ENCODE measurements around the gene FAF1.

Gene FAF1

GRCh38 chr1:50458507-50458906 lies 501.6 kb downstream of the FAF1 start:
- DNase-seq: peak; percentile 38

GRCh38 chr1:50454911-50455310 lies 505.2 kb downstream of the FAF1 start:
- DNase-seq: no peak

GRCh38 chr1:50453266-50453665 lies 506.8 kb downstream of the FAF1 start:
- DNase-seq: no peak

GRCh38 chr1:50452700-50453099 lies 507.4 kb downstream of the FAF1 start:
- DNase-seq: no peak

- no peak for DNase-seq
These were observed 509.0 kb downstream of the FAF1 start for GRCh38 chr1:50450861-50451653.

GRCh38 chr1:50447961-50448360 lies 512.1 kb downstream of the FAF1 start:
- no peak for DNase-seq

GRCh38 chr1:50441183-50441582 lies 518.9 kb downstream of the FAF1 start:
- DNase-seq: no peak

- no peak for DNase-seq
These were observed 521.1 kb downstream of the FAF1 start for GRCh38 chr1:50438945-50439344.

- DNase-seq: no peak
These were observed 523.6 kb downstream of the FAF1 start for GRCh38 chr1:50436489-50436888.

- no peak for DNase-seq
These were observed 530.1 kb downstream of the FAF1 start for GRCh38 chr1:50430010-50430405.

- DNase-seq: no peak
These were observed 532.0 kb downstream of the FAF1 start for GRCh38 chr1:50427818-50428779.

- DNase-seq: no peak
These were observed 532.8 kb downstream of the FAF1 start for GRCh38 chr1:50427086-50427817.

GRCh38 chr1:50426702-50427085 lies 533.4 kb downstream of the FAF1 start:
- DNase-seq: no peak

GRCh38 chr1:50426108-50426700 lies 533.9 kb downstream of the FAF1 start:
- no peak for DNase-seq

GRCh38 chr1:50425376-50426107 lies 534.5 kb downstream of the FAF1 start:
- no peak for DNase-seq

- DNase-seq: no peak
These were observed 535.1 kb downstream of the FAF1 start for GRCh38 chr1:50424884-50425375.

- no peak for DNase-seq
These were observed 535.8 kb downstream of the FAF1 start for GRCh38 chr1:50424045-50424883.

GRCh38 chr1:50423670-50424000 lies 536.4 kb downstream of the FAF1 start:
- DNase-seq: no peak

- no peak for DNase-seq
These were observed 537.0 kb downstream of the FAF1 start, which contains the start of gene DMRTA2 for GRCh38 chr1:50422946-50423669. Gene DMRTA2, minus strand, starts transcription at chr1:50423443. Its CDS starts 1,907 bp downstream, at chr1:50421536.

- DNase-seq: no peak
These were observed 537.5 kb downstream of the FAF1 start for GRCh38 chr1:50422675-50422945.
